ENCODE data around the gene SMIM23.
"Not testable (repeated sequence)": the region's sequence is repeated elsewhere in the genome, so short reads cannot be mapped to it uniquely, and the experiment has no call there.

The SMIM23 gene

DNA sequence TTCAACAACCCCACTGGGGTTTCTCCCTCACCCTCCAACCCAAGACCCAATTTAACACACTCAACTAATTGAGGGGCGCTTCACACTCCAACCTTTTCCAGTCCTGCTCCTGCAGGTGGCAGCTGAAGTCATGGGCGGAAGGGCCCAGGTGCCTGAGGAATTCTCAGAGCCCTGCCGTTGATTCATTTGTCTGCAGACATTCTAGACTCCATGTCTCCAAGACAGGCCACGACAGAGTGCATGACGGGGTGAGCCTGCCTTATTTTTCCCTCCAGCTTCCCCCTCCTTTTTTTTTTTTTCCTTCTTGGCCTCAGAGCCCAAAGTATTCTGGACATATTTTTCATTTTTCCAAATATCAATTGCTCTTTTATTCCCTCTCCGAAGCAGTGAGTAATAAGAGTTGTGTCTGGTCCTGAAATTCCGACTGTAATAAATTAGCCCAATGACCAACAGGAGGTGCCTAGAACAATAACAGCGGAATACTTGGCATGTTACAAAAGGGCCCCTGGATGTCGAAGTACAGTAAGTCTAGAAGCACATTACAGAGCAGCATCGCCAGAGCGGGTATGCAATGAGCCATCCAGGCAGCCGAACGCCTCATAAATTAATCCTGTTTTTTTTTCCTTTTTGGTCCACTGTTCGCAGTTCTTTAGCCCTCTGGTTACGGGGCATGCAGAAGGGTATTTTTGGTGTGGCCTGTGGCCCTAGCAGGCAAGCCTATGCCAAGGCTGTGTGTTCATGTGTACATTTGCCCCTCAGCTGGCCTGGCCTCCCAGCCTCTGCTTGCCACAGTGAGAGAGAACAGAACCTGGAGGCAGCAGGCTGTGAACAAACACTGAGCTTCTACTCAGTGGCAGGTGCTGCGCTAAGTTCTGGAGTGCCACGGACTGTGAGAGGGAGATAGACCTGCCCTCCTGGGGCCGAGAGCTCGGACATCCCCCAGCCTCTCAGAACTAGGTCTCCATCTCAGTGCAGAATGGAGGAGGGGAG is 8.6 kb upstream of the SMIM23 start:
- TF ChIP-seq, protein P1, sequence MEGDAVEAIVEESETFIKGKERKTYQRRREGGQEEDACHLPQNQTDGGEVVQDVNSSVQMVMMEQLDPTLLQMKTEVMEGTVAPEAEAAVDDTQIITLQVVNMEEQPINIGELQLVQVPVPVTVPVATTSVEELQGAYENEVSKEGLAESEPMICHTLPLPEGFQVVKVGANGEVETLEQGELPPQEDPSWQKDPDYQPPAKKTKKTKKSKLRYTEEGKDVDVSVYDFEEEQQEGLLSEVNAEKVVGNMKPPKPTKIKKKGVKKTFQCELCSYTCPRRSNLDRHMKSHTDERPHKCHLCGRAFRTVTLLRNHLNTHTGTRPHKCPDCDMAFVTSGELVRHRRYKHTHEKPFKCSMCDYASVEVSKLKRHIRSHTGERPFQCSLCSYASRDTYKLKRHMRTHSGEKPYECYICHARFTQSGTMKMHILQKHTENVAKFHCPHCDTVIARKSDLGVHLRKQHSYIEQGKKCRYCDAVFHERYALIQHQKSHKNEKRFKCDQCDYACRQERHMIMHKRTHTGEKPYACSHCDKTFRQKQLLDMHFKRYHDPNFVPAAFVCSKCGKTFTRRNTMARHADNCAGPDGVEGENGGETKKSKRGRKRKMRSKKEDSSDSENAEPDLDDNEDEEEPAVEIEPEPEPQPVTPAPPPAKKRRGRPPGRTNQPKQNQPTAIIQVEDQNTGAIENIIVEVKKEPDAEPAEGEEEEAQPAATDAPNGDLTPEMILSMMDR (IDR thresholded peaks at IDR 0.05; ENCODE audit: borderline replicate concordance, control extremely low read depth, extremely low read depth, insufficient read depth, missing control alignments) = no peak
- in situ Hi-C loops (cut with MboI; ENCODE audit: low sequenced_read_pairs, unreplicated experiment) = no loop called here
- no peak for DNase-seq (ENCODE audit: low spot score)

DNA sequence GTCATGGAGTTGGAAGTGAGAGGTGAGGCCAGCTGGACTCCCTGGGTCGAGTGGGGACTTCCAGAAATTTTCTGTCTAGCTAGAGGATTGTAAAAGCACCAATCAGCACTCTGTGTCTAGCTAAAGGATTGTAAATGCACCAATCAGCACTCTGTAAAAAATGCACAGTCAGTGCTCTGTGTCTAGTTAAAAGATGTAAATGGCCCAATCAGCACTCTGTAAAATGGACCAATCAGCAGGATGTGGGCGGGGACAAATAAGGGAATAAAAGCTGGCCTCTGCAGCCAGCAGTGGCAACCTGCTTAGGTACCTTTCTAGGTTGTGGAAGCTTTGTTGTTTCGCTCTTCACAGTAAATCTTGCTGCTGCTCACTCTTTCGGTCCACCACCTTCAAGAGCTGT is 3.9 kb upstream of the SMIM23 start:
- in situ Hi-C loops (cut with MboI; ENCODE audit: low sequenced_read_pairs, unreplicated experiment); DNase-seq (ENCODE audit: low spot score): not testable (repeated sequence)

DNA sequence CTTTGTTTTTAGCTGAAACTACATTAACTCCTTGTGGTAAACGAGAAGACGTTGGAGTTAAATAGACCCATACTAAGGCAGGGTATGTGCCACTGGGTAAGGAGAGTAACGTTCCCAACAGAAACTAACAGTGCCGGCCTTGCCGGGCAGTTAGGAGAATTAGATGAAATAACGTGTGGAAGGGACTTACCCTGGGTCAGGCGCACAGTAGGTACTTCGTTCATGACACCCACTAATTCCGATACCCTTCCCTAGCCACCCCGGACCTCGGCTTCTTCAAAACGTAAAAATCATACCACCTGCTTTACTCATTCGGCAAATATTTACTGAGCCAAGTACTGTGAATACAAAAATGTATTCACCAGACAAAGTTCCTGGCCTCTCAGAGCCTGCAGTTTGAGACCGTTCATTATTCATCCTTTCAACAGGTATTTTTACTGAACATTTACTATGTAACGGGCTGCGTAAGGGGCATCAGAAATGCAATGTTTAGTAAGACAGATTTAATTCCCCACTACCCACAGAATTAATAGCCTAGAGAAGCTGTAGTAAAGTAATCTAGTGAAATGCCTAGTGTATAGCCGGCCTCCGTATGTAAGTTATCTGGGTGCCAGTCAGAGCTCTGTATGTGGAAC is 3.2 kb upstream of the SMIM23 start:
- TF ChIP-seq, protein P1 (IDR thresholded peaks at IDR 0.05; ENCODE audit: borderline replicate concordance, control extremely low read depth, extremely low read depth, insufficient read depth, missing control alignments) = no peak
- DNase-seq (ENCODE audit: low spot score) = no peak
- in situ Hi-C loops (cut with MboI; ENCODE audit: low sequenced_read_pairs, unreplicated experiment) = no loop called here

DNA sequence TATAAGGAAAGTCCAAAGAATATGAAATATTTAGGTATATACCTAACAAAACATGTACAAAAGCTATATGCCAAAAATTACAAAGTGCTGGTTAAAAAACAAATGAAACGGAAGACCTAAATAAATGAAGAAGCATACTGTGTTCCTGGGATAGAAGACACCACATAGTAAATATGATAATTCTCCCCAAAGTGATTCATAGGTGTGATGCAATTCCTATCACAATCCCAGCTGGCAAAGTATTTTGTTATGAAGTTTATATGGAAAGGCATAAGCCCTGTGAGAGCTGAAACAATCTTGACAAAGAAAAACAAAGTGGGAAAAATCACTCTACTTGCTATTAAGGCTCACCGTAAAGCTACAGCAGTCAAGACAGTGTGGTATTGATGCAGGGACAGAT is 2.6 kb upstream of the SMIM23 start:
- TF ChIP-seq, protein P1 (IDR thresholded peaks at IDR 0.05; ENCODE audit: borderline replicate concordance, control extremely low read depth, extremely low read depth, insufficient read depth, missing control alignments) = no peak
- in situ Hi-C loops (cut with MboI; ENCODE audit: low sequenced_read_pairs, unreplicated experiment) = no loop called here
- no peak for DNase-seq (ENCODE audit: low spot score)

DNA sequence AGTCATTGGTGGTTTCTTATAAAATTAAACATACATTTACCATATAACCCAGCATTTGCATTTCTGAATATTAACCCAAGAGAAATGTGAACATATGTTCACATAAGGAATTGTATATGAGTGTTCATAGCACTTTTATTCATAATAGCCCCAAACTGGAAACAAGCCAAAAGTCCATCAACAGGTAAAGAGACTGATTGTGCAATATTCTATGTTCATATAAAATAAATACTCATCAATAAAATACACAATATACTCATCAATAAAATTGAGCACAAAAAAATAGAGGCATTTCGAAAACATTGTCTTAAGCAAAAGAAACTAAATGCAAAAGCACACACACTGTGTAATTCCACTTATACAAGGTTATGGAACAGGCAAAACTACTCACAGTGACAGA is 3.7 kb downstream of the SMIM23 start:
- DNase-seq (ENCODE audit: low spot score) = no peak
- TF ChIP-seq, protein P1 (IDR thresholded peaks at IDR 0.05; ENCODE audit: borderline replicate concordance, control extremely low read depth, extremely low read depth, insufficient read depth, missing control alignments) = no peak
- in situ Hi-C loops (cut with MboI; ENCODE audit: low sequenced_read_pairs, unreplicated experiment) = no loop called here

DNA sequence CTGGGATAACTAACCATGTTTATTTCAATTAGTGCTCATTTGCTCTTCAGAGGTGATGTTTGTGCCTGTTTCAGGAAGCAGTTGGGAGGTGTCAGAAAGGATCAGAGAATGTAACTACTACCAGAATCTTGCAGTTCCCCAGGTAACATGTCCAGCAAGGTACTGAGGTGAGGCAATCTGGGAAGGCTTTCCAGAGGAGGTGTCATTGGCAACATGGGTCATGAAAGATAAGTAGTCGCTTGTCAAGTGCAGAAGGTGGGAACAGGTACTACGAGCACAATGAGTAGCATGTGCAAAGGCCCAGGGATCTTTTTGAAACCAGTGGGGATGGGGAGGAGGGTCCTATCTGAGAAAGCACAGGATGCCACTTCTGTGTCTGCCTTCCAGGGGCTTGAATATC is 4.8 kb downstream of the SMIM23 start:
- in situ Hi-C loops (cut with MboI; ENCODE audit: low sequenced_read_pairs, unreplicated experiment) = no loop called here
- TF ChIP-seq, protein P1 (IDR thresholded peaks at IDR 0.05; ENCODE audit: borderline replicate concordance, control extremely low read depth, extremely low read depth, insufficient read depth, missing control alignments) = no peak
- no peak for DNase-seq (ENCODE audit: low spot score)

DNA sequence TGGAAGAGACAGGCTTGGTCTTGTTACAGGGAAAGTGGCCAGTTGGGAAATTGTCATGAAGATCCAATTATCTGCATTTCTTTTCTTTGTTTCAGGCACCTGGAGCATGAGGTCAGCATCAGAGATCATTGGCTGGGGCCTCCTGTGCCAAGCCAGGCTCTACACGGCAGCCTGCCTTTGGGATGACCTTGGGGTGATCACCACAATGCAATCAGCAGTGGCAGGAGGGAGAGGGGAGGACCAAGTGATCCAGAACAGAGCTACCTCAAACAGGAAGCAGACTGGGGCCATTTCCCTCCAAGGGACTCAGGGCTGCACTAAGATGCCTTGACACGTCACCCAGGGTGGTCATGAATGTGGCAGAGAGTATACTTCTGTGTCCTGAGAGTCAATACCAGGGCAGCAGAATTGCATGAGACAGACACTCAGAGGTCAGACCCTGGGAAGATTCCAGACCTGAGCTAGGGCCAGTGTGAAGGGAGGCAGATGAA is 8.9 kb downstream of the SMIM23 start:
- TF ChIP-seq, protein P1 (IDR thresholded peaks at IDR 0.05; ENCODE audit: borderline replicate concordance, control extremely low read depth, extremely low read depth, insufficient read depth, missing control alignments) = no peak
- no peak for DNase-seq (ENCODE audit: low spot score)
- in situ Hi-C loops (cut with MboI; ENCODE audit: low sequenced_read_pairs, unreplicated experiment) = no loop called here
